Rectal smooth muscle tissue (tissue), 1 donor: ENCODE data around the gene CMYA5.

Experiments used
- H3K27ac ChIP-seq: one replicate; pipeline ENCODE4 v1.7.0; 2013; ENCODE audit warnings: low read depth, low read length, inconsistent platforms
- H3K27me3 ChIP-seq: one replicate; pipeline ENCODE4 v1.7.0; 2013; ENCODE audit warnings: low read length; ENCODE audit not compliant: control insufficient read depth, insufficient read depth
- H3K36me3 ChIP-seq: one replicate; pipeline ENCODE4 v1.7.0; 2013; ENCODE audit warnings: low read length; ENCODE audit not compliant: control insufficient read depth, insufficient read depth
- H3K4me1 ChIP-seq: one replicate; pipeline ENCODE4 v1.7.0; 2013; ENCODE audit warnings: low read length; ENCODE audit not compliant: control insufficient read depth, insufficient read depth
- H3K4me3 ChIP-seq: one replicate; pipeline ENCODE4 v1.7.0; 2013; ENCODE audit warnings: low read length
- H3K9ac ChIP-seq: one replicate; pipeline ENCODE4 v1.7.0; 2013; ENCODE audit warnings: low read length

Gene CMYA5

DNA sequence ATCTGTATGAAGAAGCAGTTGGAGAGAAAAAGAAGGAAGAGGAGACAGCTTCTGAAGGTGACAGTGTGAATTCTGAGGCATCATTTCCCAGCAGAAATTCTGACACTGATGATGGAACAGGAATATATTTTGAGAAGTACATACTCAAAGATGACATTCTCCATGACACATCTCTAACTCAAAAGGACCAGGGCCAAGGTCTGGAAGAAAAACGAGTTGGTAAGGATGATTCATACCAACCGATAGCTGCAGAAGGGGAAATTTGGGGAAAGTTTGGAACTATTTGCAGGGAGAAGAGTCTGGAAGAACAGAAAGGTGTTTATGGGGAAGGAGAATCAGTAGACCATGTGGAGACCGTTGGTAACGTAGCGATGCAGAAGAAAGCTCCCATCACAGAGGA, 48.7 kb downstream of the CMYA5 start:
- Histone ChIP-seq H3K9ac (no peak overlapping the region), H3K4me3 (no peak overlapping the region), H3K4me1 (no peaks in the 10 kb centered on the region), H3K27me3 (no peaks in the 10 kb centered on the region), H3K36me3 (no peaks in the 10 kb centered on the region), H3K27ac (no peak overlapping the region)

GRCh38 chr5:79742549-79743136, 53.0 kb downstream of the CMYA5 start:
- H3K4me3 ChIP-seq: no peak overlapping the region
- H3K9ac ChIP-seq: no peak overlapping the region
- no peak overlapping the region for H3K27ac ChIP-seq
- no peaks in the 10 kb centered on the region for H3K36me3 ChIP-seq
- H3K4me1 ChIP-seq: no peaks in the 10 kb centered on the region
- H3K27me3 ChIP-seq: no peaks in the 10 kb centered on the region

DNA sequence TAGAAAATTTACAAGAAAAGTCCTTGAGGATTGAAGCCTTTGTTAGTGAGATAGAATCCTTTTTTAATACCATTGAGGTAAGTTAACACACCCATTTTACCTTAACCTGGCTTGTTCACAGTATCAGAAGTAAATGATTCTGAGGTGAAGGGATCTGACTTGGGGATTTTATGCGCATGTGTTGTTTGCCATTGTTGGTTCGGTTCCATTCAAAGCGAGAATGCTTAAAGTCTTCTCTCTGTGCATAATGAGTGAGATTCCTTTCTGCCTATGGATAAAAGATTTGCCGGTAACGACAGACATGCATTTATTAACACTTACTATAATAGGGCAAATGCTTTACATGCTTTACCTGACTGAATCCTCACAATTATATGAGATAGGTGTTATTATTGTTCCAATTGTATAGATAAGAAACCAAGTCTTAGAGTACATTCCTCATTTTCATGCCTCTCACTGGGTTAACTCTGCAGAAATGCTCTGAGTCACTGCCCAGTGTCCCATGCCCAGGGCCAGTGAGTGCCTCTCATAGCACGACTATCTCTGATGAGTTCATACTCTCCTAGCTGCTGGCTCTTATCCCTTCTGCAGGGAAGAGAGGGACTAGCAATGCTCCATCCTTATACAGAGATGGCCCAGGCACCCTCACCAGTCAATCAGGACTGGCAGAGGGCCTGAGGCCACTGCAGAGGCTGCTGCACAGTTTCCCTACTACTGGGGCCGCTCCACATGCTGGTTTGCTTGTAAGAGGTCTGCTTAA, 54.4 kb downstream of the CMYA5 start:
- Histone ChIP-seq H3K9ac (no peak overlapping the region), H3K27me3 (no peaks in the 10 kb centered on the region), H3K4me1 (no peaks in the 10 kb centered on the region), H3K36me3 (no peaks in the 10 kb centered on the region), H3K4me3 (no peak overlapping the region), H3K27ac (no peak overlapping the region)

- Histone ChIP-seq H3K27me3 (no peaks in the 10 kb centered on the region), H3K4me1 (no peaks in the 10 kb centered on the region), H3K9ac (no peak overlapping the region), H3K27ac (no peak overlapping the region), H3K36me3 (no peaks in the 10 kb centered on the region), H3K4me3 (no peak overlapping the region)
These were observed 55.6 kb downstream of the CMYA5 start for GRCh38 chr5:79745255-79745654.

- no peaks in the 10 kb centered on the region for H3K36me3 ChIP-seq
- no peak overlapping the region for H3K9ac ChIP-seq
- no peaks in the 10 kb centered on the region for H3K27me3 ChIP-seq
These were observed 57.3 kb downstream of the CMYA5 start for GRCh38 chr5:79746642-79747569.

GRCh38 chr5:79750611-79751510, 61.2 kb downstream of the CMYA5 start:
- Histone ChIP-seq H3K36me3 (no peaks in the 10 kb centered on the region), H3K27ac (no peak overlapping the region)

More at GRCh38 chr5:79746642-79747569, 57.3 kb downstream of the CMYA5 start:
- Histone ChIP-seq H3K4me1 (no peaks in the 10 kb centered on the region), H3K27ac (no peak overlapping the region), H3K4me3 (no peak overlapping the region)

DNA sequence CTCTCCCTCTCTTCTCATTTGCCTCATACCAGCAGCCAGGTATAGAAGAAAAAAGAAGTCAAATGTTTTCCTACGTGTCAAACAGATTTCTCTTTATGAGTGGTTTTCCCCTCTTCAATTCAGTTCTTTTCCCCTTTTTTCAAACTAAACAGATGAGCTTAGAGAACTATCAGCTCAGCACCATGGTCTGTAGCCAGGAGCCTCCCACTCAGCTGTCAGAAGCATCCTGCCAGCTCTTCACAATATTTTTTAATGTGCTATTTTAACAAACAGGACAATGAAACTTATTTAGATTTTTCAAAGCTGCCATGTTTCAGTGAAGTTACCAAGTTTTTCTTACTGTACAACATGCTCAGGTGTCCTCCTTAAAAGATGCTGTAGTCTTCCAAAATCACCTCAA, 63.5 kb downstream of the CMYA5 start:
- Histone ChIP-seq H3K27me3 (no peaks in the 10 kb centered on the region), H3K27ac (no peak overlapping the region), H3K4me1 (no peaks in the 10 kb centered on the region), H3K9ac (no peak overlapping the region), H3K36me3 (no peaks in the 10 kb centered on the region), H3K4me3 (no peak overlapping the region)

More at GRCh38 chr5:79750611-79751510, 61.2 kb downstream of the CMYA5 start:
- H3K4me3 ChIP-seq: no peak overlapping the region
- H3K9ac ChIP-seq: no peak overlapping the region
- no peaks in the 10 kb centered on the region for H3K4me1 ChIP-seq
- no peaks in the 10 kb centered on the region for H3K27me3 ChIP-seq

DNA sequence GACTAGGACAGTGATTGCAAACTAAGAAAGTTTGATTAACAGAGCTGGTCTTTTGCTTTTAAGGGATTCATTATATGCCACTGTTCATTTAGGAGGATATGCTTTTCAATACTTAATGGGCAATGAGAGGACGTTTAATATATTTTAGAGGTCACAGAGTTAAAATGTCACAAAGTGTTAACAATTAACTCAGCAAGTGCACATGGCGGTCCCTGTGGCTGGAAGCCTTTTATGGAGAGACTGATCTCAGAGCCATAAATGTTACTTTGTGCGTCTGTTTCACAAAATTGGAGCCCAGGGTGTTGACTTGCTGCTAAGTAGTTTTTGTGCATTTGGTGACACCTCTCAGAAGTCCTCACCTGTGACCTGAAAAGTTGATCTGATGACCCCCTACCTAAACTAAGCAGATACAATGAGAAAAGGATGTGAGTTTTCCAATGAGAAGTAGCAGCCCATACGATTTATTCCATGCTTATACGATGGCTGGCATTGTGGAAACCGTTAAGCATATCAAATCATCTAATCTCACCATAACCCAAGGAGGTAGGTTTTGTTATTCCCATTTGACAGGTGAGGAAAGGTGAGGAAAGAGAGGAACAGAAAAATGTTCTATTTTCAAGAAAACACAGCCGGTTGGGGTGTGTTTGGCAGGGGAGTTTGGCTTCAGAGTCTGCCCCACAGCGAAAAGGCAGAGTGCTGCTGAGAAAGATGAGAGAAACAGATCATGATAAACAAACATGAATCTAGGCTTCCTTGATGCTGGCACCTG, 64.4 kb downstream of the CMYA5 start:
- Histone ChIP-seq H3K27me3 (no peaks in the 10 kb centered on the region), H3K4me3 (no peak overlapping the region), H3K4me1 (no peaks in the 10 kb centered on the region), H3K36me3 (no peaks in the 10 kb centered on the region), H3K27ac (no peak overlapping the region), H3K9ac (no peak overlapping the region)

DNA sequence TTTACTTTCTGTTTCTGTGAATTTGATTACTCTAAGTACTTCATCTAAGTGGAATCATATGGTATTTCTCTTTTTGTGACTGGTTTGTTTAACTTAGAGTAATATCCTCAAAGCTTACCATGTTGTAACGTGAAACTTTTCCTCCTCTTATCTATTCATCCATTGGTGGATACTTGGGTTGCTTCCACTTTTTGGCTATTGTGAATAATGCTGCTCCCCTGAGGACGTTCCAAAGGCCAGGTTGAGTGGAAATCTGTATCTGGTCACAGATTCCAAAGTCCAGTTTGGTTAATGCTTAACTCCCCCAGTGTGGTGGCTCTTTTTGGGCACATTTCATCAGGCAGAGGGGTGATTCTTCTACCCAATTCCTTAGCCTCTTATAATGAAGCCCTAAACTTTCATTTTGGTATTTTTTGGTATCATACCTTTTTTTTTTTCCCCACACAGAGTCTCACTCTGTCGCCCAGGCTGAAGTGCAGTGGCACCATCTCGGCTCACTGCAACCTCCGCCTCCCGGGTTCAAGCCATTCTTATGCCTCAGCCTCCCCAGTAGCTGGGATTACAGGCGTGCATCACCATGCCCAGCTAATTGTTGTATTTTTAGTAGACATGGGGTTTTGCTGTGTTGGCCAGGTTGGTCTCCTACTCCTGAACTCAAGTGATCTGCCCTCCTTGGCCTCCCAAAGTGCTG, 65.4 kb downstream of the CMYA5 start:
- H3K27me3 ChIP-seq: no peaks in the 10 kb centered on the region
- no peak overlapping the region for H3K9ac ChIP-seq
- no peaks in the 10 kb centered on the region for H3K36me3 ChIP-seq
- H3K4me1 ChIP-seq: no peaks in the 10 kb centered on the region
- no peak overlapping the region for H3K27ac ChIP-seq
- no peak overlapping the region for H3K4me3 ChIP-seq

GRCh38 chr5:79756076-79756475, 66.4 kb downstream of the CMYA5 start:
- Histone ChIP-seq H3K4me1 (no peaks in the 10 kb centered on the region), H3K9ac (no peak overlapping the region), H3K4me3 (no peak overlapping the region), H3K36me3 (no peaks in the 10 kb centered on the region), H3K27me3 (no peaks in the 10 kb centered on the region), H3K27ac (no peak overlapping the region)

DNA sequence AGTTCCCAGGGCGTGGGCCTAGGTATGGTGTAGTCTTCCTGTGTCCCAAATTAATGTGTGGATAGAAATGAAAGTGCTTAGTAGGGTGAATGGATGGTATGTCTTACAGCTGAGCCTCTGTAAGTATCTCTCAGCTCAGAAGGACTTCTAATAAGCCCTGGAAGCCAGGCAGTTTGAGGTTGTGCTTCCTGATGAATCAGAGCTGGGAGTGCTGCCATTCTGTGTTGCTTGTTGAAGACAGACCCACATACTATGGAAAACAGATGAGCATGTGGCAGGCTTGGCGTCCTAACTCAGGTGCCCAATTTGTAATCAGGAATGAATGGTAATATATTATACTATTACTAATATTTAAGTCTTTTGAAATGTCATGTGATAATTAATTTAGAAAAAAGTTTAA, 69.8 kb downstream of the CMYA5 start:
- no peak overlapping the region for H3K9ac ChIP-seq
- H3K36me3 ChIP-seq: no peaks in the 10 kb centered on the region
- H3K4me3 ChIP-seq: no peak overlapping the region
- no peak overlapping the region for H3K27ac ChIP-seq
- no peaks in the 10 kb centered on the region for H3K4me1 ChIP-seq
- no peaks in the 10 kb centered on the region for H3K27me3 ChIP-seq
